Stimulated activated CD4-positive, alpha-beta T cell treated with anti-CD3 and anti-CD28 coated beads, TNF-alpha, amount 100 ng/mL, for 24 hours (primary cell): ENCODE measurements around the gene ZFP92.
"Not testable (repeated sequence)": the region's sequence is repeated elsewhere in the genome, so short reads cannot be mapped to it uniquely, and the experiment has no call there.

Experiments used
- DNase-seq, 3 experiments: peaks; one replicate each; pipeline ENCODE4 v3.0.0-alpha.2; 2020; ENCODE audit warnings: low read depth in 3 of 3

ZFP92 gene

GRCh38 chrX:153387345-153387744 is 23.9 kb upstream of the ZFP92 start:
- DNase-seq, result no peak

- no peak for DNase-seq
These were observed 23.1 kb upstream of the ZFP92 start for GRCh38 chrX:153387987-153388721.

- DNase-seq, result no peak
These were observed 22.4 kb upstream of the ZFP92 start for GRCh38 chrX:153388722-153389459.

- not testable (repeated sequence) for DNase-seq
These were observed 21.9 kb upstream of the ZFP92 start for GRCh38 chrX:153389460-153389768.

- no peak for DNase-seq
These were observed 18.5 kb upstream of the ZFP92 start for GRCh38 chrX:153392642-153393321.

GRCh38 chrX:153394612-153395011 is 16.7 kb upstream of the ZFP92 start:
- no peak for DNase-seq

GRCh38 chrX:153395613-153396319 is 15.5 kb upstream of the ZFP92 start:
- DNase-seq, result no peak

GRCh38 chrX:153396320-153397195 is 14.7 kb upstream of the ZFP92 start:
- no peak for DNase-seq

GRCh38 chrX:153397256-153397960 is 13.9 kb upstream of the ZFP92 start:
- no peak for DNase-seq

- DNase-seq, result no peak
These were observed 12.9 kb upstream of the ZFP92 start for GRCh38 chrX:153398275-153398960.

- DNase-seq, result peak; percentile 10 to 60 (median 15)
These were observed 10.8 kb upstream of the ZFP92 start for GRCh38 chrX:153400146-153401132.

- DNase-seq, result no peak
These were observed 10.0 kb upstream of the ZFP92 start, which contains the start of gene PNMA6E for GRCh38 chrX:153401133-153401764. Gene PNMA6E, minus strand, starts transcription at chrX:153401350. Its CDS starts 2,501 bp downstream, at chrX:153398849.

- not testable (repeated sequence) for DNase-seq
These were observed 6.9 kb upstream of the ZFP92 start for GRCh38 chrX:153404333-153404732.

GRCh38 chrX:153405426-153405825 is 5.8 kb upstream of the ZFP92 start:
- DNase-seq, result no peak

- no peak for DNase-seq
These were observed 5.3 kb upstream of the ZFP92 start for GRCh38 chrX:153406011-153406410.

- no peak for DNase-seq
These were observed 4.4 kb upstream of the ZFP92 start for GRCh38 chrX:153406903-153407302.

- DNase-seq, result no peak
These were observed 3.5 kb upstream of the ZFP92 start for GRCh38 chrX:153407736-153408135.

- DNase-seq, result no peak
These were observed 3.0 kb upstream of the ZFP92 start for GRCh38 chrX:153408221-153408721.
